K562 (cell line): ENCODE data around the gene ADRB2. TPM values are rescaled to one million over a fixed set of nuclear protein-coding genes. Genes with fewer than 3 reads are reported as not detected.

Experiments used
- BMI1 ChIP-seq: fragments of 150-350 bp; IDR thresholded peaks from 2 replicates; pipeline ENCODE4 v1.6.1; 2014; ENCODE audit warnings: low read length
- CTCF ChIP-seq, 3 experiments: IDR thresholded peaks in 2 of 3; conservative IDR thresholded peaks in 1 of 3; 2 replicates each; pipeline ENCODE4 v1.5.1; 2011 to 2012; ENCODE audit warnings: low read length in 3 of 3, mild to moderate bottlenecking in 3 of 3, control low read depth in 2 of 3, improper control_type of control experiment in 1 of 3, inconsistent platforms in 1 of 3, low read depth in 1 of 3, mixed read lengths in 1 of 3, moderate library complexity in 1 of 3; ENCODE audit not compliant: insufficient read depth in 2 of 3
- ELK3 ChIP-seq: fragments of 450-650 bp; formaldehyde crosslinking; IDR thresholded peaks from 2 replicates; pipeline ENCODE4 v1.4.0; 2020; ENCODE audit warnings: mild to moderate bottlenecking
- FOXA3 ChIP-seq, 2 experiments: fragments of 450-650 bp in 1 of 2; sonication (generic) in 1 of 2; formaldehyde crosslinking; IDR thresholded peaks in 1 of 2; conservative IDR thresholded peaks in 1 of 2; 2 replicates each; pipeline versions ENCODE4 v1.4.0 to v1.8.0; 2020 to 2022; ENCODE audit warnings: mild to moderate bottlenecking in 2 of 2, missing genetic modification reagents in 1 of 2
- FOXP1 ChIP-seq: sonication (generic); formaldehyde crosslinking; IDR thresholded peaks from 2 replicates; pipeline ENCODE4 v1.8.0; 2022; ENCODE audit warnings: mild to moderate bottlenecking, missing genetic modification reagents
- HBP1 ChIP-seq: fragments of 450-650 bp; formaldehyde crosslinking; IDR thresholded peaks from 2 replicates; pipeline ENCODE4 v1.4.0; 2022; ENCODE audit warnings: missing genetic modification characterization
- HMG20A ChIP-seq: fragments of 450-650 bp; formaldehyde crosslinking; conservative IDR thresholded peaks from 2 replicates; pipeline ENCODE4 v1.4.0; 2020; ENCODE audit warnings: mild to moderate bottlenecking, mixed read lengths
- HNRNPH1 ChIP-seq: fragments of 200-400 bp; formaldehyde crosslinking; optimal IDR thresholded peaks from 2 replicates; pipeline ENCODE3; 2017; ENCODE audit warnings: low read depth, mild to moderate bottlenecking, low read length, moderate library complexity
- JUN ChIP-seq, 2 experiments: sonication (generic) in 1 of 2; formaldehyde crosslinking in 1 of 2; IDR thresholded peaks; 2 replicates each; pipeline versions ENCODE4 v1.6.1 to v1.8.0; 2012 to 2022; ENCODE audit warnings: borderline replicate concordance in 2 of 2, mild to moderate bottlenecking in 2 of 2, improper control_type of control experiment in 1 of 2, low read depth in 1 of 2, low read length in 1 of 2, missing genetic modification reagents in 1 of 2
- MBD1 ChIP-seq: fragments of 250-450 bp; sonication (Bioruptor Pico); IDR thresholded peaks from 2 replicates; pipeline ENCODE4 v1.8.0; 2022; ENCODE audit warnings: inconsistent platforms
- MCM3 ChIP-seq: fragments of 450-650 bp; IDR thresholded peaks from 2 replicates; pipeline ENCODE4 v1.6.1; 2016
- POLR2AphosphoS5 ChIP-seq: IDR thresholded peaks from 2 replicates; pipeline ENCODE4 v1.6.1; 2011; ENCODE audit warnings: mild to moderate bottlenecking, low read depth, low read length, moderate library complexity; ENCODE audit not compliant: control insufficient read depth, insufficient read depth
- VEZF1 ChIP-seq: fragments of 200-800 bp; sonication (Bioruptor generic); IDR thresholded peaks from 2 replicates; pipeline ENCODE4 v1.6.1; 2017; ENCODE audit warnings: missing genetic modification characterization, missing compliant biosample characterization
- XRCC5 ChIP-seq: fragments of 200-400 bp; formaldehyde crosslinking; IDR thresholded peaks from 2 replicates; pipeline ENCODE4 v1.6.1; 2017; ENCODE audit warnings: low read depth, mild to moderate bottlenecking, low read length
- ZBTB49 ChIP-seq: sonication (generic); formaldehyde crosslinking; IDR thresholded peaks from 2 replicates; pipeline ENCODE4 v1.8.0; 2022; ENCODE audit warnings: missing genetic modification reagents, mild to moderate bottlenecking, borderline replicate concordance
- ZNF134 ChIP-seq: fragments of 250-450 bp; sonication (Bioruptor Pico); conservative IDR thresholded peaks from 2 replicates; pipeline ENCODE4 v1.4.0; 2020
- ZNF695 ChIP-seq: fragments of 450-650 bp; formaldehyde crosslinking; IDR thresholded peaks from 2 replicates; pipeline ENCODE4 v1.4.0; 2020; ENCODE audit warnings: mild to moderate bottlenecking, moderate library complexity
- ZNF77 ChIP-seq: fragments of 250-450 bp; sonication (Bioruptor Pico); IDR thresholded peaks from 2 replicates; pipeline ENCODE4 v1.5.0; 2020
- polyA plus RNA-seq, 8 experiments: library from polyadenylated mRNA; depleted of rRNA in 4 of 8; stranded (reverse) in 5 of 8; unstranded in 3 of 8; fragments of >200 nt; fragmentation: Nextera tagmentation in 2 of 8; fragmentation: Illumina TruSeq in 1 of 8; extraction: Ambion mirVana in 2 of 8; extraction: Trizol in 1 of 8; gene quantifications; 2 replicates each; pipeline versions ENCODE4 v1.2.1 to v1.2.3, GENCODE V29; 2011 to 2014; ENCODE audit warnings: inconsistent platforms in 1 of 8, missing spikeins in 1 of 8
- total RNA-seq, 7 experiments: library from RNA; depleted of rRNA in 6 of 7; stranded (reverse); fragments of >200 nt in 6 of 7; fragmentation: Illumina TruSeq in 2 of 7; extraction: Trizol in 2 of 7; gene quantifications; 2 replicates each; pipeline versions ENCODE4 v1.2.1 to v1.2.3, GENCODE V29; 2011 to 2021; ENCODE audit warnings: low replicate concordance in 1 of 7

Gene ADRB2
- total and polyA plus RNA-seq, 9 of the 15 experiments (the other 6 are each of a cell fraction or from before 2014, with no cell fraction given): 0.01 to 0.18 (median 0.04) TPM; not detected in 2

- TF ChIP-seq ELK3 (CRISPR knock-in tag): no peak
- no peak for TF ChIP-seq MCM3
- TF ChIP-seq FOXA3 (CRISPR knock-in tag; conservative IDR thresholded peaks at IDR 0.05 in 1 of 2, IDR thresholded peaks at IDR 0.05 in 1 of 2): peak in 1 of 2 experiments; percentile 36; a peak in 2 of 4 replicates
- TF ChIP-seq HMG20A (CRISPR knock-in tag): no peak
- no peak for TF ChIP-seq FOXP1
- TF ChIP-seq ZNF77: no peak
- no peak for TF ChIP-seq CTCF (IDR thresholded peaks at IDR 0.05 in 2 of 3, conservative IDR thresholded peaks at IDR 0.05 in 1 of 3; ENCODE audit: insufficient read depth in 2 of 3, low read depth in 1 of 3, low read length in 3 of 3)
- no peak for TF ChIP-seq XRCC5
- TF ChIP-seq POLR2AphosphoS5: peak; percentile 43
- no peak for TF ChIP-seq ZNF134 (CRISPR knock-in tag)
- no peak for TF ChIP-seq HNRNPH1
- TF ChIP-seq JUN (IDR thresholded peaks at IDR 0.05; ENCODE audit: borderline replicate concordance, low read depth, low read length): no peak; the same call in 1 of the 2 replicates
- no peak for TF ChIP-seq JUN (CRISPR knock-in tag; IDR thresholded peaks at IDR 0.05; ENCODE audit: borderline replicate concordance)
- no peak for TF ChIP-seq MBD1 (CRISPR knock-in tag)
- no peak for TF ChIP-seq ZNF695
- no peak for TF ChIP-seq BMI1
- no peak for TF ChIP-seq ZBTB49 (CRISPR knock-in tag)
- TF ChIP-seq VEZF1 (CRISPR knock-in tag): no peak
- TF ChIP-seq HBP1: no peak
Observed at GRCh38 chr5:148806520-148806931, 19.9 kb upstream of the ADRB2 start (continued).
